Forelimb muscle (tissue), 1 donor: ENCODE measurements around the gene RHPN2. TPM values are rescaled to one million over a fixed set of nuclear protein-coding genes. Genes with fewer than 3 reads are reported as not detected.

Experiments
- DNase-seq: peaks from one replicate; pipeline ENCODE4 v3.0.0-alpha.2; 2013; ENCODE audit warnings: low read depth
- polyA plus RNA-seq: library from polyadenylated mRNA; unstranded; fragments of 120-200 nt; gene quantifications from one replicate; pipeline ENCODE4 v1.2.1, GENCODE V29; 2013; ENCODE audit not compliant: insufficient read length

The RHPN2 gene
- 2.1 TPM for polyA plus RNA-seq

DNA sequence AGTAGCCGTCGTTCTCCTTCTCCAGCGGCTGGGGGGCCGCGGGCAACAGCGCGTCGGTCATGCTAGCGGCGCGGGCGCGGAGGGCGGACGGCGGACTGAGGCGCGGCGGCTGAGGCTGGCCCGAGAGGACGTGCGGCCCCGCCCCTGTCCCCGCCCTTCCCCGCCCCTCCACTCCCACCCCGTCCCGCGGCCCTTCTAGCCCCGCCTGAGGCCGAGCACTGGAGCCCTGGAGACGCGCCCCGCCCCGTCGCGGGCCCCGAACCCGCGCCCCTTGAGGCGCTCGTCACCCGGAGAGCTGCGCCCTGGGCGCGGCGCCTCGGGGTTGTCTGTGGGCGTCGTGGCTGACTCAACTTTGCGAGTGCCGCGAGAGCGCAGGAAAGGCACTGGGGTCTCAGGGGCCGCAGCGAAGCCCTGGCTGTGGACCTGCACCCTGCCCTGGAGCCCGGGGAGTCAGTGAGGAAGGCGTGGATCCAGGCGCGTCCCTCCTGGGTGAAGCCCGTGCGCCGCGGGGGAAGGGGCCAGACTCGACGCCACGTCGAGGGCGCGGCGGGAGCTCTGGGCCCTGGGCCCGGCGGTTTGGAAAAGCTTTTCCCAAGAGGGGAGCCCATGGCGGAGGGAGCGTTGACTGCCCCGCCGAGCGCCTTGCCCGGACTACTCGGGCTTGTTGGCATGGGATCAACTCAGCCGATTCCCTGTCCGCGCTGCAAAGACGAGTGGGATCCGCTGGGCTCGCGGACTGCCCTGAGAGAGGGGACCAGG is at the start of gene RHPN2:
RHPN2 (minus strand) TSS at position 97 of the 759 bp plus-strand sequence; CDS start at position 61, 36 bp downstream.
- no peak for DNase-seq

DNA sequence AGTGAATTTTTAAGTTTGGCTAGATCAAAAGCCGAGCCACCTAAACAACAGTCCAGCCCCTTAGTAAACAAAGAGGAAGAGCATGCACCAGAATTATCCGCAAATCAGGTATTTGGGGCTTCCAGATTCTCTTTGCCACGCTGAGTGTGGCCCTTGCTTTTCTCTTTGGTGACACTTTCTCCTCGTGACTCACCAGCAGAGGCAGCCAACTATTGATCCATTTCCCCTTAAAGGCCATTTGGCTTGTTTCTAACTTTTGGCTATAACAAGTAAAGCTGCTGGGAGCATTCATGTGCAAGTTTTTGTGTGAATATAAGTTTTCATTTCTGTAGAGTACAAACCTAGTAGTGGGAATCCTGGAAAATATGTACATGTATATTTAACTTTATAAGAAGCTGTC is 49.6 kb upstream of the RHPN2 start:
- DNase-seq = no peak

DNA sequence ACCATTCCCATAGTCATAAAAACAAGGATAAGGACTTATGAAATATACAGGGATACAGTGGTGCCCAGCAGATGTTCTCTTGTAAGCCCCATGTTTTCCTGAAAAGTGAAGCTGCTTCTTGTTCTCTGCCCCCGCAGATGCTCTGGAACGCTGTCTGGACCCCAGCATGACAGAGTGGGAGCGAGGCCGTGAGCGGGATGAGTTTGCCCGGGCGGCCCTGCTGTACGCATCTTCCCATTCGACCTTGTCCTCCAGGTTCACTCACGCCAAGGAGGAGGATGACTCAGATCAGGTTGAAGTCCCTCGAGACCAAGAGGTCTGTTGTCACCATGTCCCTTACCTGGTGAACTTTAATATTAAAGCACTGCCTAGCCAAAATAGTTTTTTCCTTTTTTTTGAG is 46.9 kb upstream of the RHPN2 start:
- no peak for DNase-seq

DNA sequence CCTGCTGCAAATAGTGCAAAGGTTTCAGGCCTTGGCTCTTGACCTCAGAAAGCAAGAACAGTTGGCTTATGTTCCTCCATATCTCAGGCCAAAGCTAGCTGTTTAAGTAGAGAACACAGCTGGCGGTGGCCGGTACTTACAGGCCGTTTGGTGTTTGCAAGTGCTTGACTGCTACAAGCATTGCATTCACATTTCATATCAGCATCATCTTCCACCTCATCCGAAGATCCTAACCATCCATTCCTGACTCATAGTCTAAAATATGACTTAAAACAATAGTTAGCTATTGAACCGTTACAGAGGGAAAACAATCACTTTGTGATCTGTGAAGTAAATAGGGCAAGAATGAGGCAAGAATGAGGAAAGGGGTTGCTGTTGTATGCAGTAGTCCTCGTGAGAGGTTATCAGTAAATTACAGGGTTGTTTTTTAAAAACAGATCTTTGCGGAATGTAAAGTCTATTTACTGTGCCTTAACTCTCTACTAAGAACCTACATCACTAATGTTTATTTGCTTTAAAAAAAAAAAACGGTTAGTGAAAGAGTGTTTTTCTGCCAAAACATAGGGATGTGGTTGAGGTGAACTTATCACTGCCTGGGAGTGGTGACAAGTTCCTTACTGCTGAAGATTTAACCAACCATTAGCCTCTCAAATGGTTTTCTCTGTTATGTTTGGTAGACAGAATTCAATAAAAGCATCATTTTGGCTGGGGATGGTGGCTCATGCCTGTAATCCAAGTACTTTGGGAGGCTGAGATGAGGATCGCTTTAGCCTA is 45.6 kb upstream of the RHPN2 start:
- no peak for DNase-seq

DNA sequence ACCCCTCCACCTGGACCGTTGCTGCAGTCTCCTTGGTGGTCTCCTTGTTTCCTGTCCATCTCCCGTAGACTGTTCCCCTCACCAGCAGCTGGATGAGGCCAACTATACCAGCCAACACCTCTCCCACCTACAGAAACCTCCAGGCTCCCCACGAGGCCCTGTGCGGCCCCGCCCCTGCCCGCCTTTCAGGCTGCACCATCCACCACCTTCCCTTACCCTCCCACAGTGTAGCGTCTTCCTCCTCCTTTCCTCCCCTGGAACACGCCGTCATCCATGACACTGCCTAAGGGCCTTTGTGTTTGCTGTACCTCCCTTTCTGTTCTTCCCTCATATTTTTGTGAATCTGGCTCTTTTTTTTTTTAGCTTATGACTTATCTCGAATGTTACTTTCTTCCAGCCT is 43.5 kb upstream of the RHPN2 start:
- no peak for DNase-seq

DNA sequence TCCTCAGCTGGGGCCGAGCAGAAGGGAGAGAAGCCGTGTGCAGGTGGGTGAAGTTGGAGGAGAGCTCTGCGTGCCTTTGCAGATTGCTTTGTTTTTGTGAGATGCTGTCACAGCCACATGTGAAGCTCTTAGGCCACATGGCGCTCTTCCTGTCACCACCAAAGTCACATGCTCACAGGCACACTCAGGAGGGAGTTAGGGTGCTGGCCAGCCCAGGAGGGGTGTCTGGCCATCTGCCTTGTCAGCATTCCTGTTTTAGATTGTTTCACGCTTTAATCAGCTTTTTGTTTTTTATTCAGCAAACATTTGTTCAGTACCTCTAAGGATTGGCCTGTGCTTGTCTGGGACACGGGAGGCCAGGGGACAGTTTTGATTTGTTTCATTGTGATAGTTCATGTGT is 38.2 kb upstream of the RHPN2 start:
- no peak for DNase-seq

DNA sequence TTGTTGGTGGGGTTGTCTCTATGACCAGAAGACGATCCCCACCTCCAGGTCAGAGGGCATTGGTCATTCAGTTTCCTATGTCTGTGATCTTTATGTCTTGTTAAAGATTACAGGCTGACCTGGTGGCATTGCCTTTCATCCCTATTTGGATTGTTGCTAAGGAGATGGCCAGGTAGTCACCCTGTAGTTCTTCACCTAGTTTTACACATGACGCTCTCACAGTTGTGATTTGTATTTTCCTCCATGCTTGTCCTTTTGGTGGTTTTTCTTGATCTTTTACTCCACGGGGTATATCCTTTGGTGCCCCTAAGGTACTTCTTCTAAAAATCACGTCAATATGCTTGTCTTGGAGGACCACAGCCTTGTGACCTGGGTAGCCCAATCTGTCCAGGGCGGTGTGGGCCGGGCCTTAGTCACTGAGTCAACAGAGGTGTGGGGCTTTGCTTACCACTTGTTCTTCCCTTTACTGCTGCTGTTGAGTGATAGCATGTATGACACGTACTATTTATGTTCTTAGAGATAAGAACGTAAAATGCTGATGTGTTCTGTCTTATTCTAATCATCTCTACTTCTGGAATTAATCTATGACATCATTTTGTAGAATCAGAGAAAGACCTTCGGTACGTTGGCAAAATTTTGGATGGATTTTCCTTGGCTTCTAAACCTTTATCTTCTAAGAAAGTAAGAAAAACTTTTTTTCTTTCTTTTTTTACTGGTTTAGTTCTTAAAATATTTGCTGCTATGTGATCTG is 36.4 kb upstream of the RHPN2 start:
- DNase-seq = no peak

DNA sequence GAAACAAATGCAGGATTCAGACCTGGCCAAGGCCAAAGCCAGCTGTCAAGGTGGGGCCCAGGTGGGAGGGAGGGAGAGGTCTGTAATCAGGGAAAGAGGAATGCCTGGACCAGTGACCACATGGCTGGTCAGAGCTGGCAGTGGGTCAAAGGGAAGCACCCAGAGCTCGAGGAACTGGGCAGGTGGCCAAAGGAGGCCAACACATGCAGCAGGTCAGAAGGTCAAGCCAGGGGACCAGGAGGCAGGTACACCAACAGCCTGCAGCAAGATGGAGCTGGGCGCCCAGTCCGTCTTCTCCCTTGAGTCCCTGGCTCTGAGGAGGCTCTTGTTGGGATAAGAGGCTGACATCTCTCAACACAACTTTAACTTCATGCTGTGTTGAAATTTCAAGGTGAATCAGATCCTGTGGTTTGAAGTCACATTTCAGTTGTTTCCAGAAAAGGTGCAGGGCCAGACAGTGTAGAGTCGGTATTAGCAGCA is 33.4 kb upstream of the RHPN2 start:
- DNase-seq = no peak

DNA sequence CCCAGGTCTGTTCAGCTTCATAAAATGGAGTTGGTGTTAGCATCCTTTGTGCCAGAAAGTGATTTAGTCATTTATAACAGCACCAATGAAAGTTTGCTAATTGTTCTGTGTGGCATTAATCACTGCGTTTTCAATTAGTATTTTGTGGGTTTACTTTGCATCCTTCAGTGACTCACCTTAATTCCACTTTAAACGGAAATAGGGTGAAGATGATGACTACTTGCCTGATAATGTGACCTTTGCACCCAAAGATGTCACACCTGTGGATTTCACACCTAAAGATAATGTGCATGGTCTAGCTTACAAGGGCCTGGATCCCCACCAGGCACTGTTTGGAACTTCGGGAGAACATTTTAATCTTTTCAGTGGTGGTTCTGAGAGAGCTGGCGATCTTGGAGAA is 31.3 kb upstream of the RHPN2 start:
- no peak for DNase-seq

DNA sequence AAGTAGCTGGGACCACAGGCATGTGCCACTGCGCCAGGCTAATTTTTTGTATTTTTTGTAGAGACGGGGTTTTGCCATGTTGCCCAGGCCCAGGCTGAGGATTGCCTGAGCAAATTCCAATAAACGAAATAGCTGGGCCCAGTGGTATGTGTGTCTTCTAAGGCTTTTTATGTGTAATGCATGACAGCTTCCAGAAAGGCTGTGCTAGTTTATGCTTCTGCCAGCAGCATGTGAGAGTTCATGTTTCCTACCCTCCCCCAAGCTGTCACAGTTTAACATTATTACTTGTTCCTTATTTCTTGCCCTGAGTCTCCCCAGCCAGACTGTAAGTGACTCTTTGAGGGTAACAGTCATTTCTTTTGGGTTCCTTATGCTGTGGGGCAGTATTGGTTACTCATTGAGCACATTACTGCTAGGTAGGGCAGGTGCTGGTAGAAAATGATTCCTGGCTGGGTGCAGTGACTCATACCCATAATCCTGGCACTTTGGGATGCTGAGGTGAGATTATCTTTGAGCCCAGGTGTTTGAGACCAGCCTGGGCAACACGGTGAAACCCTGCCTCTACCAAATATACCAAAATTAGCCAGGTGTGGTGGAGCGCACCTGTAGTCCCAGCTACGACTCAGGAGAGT is 29.9 kb upstream of the RHPN2 start:
- DNase-seq = no peak

DNA sequence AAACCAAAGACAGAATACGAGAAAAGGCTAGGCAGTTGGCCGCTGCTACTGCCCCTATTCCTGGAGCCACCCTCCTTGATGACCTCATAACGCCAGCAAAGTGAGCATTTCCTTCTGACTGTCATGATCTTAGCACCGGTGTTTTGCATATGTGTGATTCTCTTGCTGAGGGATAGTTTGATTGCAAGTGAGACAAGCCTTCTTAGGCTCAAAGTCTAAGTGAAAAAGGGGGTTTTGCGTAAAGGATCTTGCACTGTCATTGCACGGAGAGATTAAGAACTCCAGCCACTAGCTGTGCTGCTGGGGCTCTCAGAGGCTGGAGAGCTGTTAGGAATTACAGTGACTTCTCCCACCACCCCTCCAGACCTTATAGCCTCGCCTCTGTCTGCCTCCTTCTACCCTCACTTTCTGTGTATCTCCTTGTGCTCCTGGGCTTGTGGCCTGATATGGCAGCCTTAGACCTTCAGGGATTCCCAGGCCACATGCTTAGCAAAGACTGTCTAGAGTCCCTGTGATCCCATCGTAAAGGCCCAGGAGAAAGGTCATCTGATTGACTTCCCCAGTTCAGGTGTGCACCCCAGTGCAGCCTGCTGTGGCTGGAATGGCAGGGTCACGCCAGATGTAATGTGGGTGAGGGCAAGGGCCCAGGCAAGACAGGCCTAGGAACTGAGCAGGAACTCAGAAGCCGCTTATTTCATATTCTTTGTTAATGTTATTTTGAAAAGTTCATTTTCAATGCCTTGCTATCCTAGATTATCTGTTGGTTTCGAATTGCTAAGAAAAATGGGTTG is 28.9 kb upstream of the RHPN2 start:
- no peak for DNase-seq

DNA sequence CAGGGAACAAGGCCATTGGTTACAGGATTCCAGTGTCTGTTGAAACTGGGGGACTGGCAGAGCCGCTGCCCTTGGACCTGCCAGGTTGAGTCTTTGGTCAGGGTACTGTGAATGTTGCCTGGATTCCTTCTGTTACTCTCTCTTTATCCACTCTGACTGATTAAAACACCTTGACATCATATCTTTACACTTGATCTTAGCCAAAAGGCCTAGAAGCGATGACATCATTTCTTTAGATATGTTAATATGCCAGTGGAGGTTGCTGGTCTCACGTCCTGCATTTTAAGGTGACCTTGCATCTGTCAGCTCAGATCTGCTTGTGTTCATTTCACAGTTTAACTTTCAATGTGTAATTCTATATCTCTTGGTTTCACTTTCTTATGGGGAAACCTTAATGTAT is 25.5 kb upstream of the RHPN2 start:
- DNase-seq = no peak

DNA sequence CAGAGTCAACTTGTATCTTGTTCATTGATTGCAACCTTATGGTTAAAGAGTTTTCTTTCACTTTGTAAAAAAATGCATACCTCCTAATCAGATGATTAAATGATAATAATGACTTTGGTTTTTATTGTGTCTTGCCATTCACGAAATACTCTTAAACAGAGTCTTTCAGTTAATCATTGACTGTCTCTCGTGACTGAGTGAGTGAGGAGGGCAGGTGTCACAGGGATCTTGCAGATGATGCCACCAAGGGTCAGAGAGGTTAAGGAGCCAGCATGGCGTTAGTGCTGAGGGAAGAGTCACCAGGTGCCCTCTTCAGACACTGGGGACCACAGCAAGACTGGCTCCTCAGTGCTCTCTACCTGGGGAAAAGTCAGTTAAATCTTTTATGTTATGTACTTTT is 24.3 kb upstream of the RHPN2 start:
- DNase-seq = no peak

DNA sequence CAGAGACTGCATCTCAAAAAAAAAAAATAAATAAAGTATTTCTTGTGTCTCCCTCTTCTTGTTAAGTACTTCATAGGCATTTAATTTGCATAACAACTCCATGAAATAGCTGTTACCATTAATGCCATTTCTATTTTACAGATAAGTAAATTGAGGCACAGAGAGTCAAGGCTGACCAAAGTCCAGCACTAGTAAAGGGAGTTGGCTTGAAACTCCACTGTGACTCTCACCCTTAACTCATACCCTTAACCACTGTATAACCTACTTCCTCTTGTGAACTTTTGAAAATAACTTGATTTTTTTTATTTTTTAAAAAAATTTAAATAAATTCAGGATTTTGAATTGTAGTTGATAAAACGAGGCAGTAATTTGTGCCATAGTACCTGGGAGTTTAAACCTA is 22.3 kb upstream of the RHPN2 start:
- DNase-seq = no peak

DNA sequence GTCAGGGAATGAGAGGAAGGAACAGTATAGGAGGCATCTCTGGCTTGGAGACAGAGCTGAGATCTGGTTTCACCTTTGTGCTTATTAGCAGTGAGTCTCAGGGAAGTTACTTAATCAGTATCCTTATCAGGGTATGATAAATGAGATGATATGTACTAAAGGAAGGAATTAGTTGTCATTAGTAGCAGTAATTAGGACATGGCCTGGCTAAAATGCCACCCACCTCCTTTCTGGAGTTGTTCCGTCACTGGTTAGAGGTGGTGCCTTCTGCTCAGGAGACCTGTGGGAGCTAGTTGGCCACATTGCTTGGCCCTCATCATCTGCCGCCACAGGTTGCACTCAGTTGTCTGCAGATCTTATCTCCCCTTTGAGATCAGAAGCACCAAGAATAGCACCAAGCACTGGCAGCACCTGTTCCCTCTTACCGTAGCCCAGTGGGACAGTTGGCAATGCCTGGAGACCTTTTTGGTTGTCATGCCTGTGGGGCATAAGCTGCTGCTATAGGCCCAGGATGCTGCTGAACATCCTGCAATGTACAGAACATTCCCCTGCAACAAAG is 21.0 kb upstream of the RHPN2 start:
- DNase-seq = no peak

DNA sequence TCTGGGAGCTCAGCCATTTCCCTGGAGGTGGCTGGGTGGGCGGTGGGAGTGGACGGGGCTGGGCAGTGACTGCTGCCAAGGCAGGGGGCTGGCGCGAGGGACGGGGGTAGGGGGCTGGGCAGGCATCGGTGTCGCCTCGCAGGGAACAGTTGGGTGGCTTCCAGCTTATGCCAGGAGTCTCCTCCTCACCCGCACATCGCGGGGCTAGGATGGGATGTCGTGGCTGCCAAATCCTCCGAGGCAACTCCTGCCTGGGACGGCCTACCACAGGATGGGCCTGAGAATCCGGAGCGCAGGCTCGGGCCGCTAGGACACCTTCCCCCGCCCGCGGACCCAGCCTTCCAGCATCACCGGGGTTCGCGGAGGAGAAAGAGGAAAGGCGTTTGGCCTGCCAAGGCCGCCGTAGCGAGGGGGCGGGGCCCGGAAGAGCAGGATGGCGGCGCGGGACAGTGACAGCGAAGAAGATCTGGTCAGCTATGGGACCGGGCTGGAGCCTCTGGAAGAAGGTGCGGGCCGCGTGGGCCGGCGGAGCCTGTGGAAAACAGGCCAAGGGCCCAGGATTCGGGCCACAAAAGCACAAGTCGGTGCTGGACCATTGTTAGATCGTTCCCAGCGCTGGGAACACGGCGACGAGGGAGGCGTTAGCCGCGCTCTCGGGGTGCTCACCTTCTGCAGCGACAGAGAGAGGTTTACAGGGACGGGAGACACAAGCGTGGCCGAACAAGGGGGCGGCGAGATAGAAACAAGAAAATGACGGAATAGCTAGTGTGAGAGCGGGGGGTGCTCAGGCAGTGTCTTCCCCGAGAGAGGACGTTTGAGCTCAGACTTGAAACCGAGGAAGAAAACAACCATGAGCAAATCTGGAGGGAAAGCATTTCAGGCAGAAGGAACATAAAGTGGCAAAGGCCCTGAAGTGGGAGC is 16.3 kb upstream of the RHPN2 start, which contains the start of gene GPATCH1:
GPATCH1 (plus strand) TSS at position 421 of the 921 bp plus-strand sequence; CDS start at position 434, 13 bp downstream.
- DNase-seq = peak; percentile 60

DNA sequence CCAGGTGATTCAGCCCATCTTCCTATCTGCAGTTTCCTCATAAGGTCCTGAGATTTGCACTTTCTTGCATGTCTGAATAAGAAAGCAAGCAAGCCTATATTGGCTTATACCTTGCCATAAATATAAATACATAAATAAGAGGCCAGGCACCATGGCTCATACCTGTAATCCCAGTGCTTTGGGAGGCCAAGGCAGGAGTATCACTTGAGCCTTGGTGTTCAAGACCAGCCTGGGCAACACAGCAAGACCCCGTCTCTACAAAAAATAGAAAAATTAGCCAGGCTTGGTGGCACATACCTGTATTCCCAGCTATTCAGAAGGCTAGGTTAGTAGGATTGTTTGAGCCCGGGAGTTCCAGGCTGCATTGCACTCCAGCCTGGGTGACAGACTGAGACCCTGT is 10.8 kb upstream of the RHPN2 start:
- DNase-seq = no peak

DNA sequence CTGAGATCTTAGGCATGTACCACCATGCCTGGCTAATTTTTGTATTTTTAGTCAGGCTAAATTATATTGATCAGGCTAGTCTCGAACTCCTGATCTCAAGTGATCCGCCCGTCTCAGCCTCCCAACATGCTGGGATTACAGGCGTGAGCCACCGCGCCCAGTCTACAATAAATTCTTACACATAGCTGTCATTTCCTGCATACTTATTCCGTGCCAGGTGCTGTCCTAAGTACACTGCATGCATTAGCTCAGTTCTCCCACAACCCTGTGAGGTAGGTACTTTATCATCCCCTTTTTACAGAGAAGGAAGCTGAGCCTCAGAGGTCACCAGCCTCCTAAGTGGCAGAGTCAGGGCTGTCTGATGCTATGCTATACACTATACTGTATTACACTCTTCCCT is 7.2 kb upstream of the RHPN2 start:
- no peak for DNase-seq

DNA sequence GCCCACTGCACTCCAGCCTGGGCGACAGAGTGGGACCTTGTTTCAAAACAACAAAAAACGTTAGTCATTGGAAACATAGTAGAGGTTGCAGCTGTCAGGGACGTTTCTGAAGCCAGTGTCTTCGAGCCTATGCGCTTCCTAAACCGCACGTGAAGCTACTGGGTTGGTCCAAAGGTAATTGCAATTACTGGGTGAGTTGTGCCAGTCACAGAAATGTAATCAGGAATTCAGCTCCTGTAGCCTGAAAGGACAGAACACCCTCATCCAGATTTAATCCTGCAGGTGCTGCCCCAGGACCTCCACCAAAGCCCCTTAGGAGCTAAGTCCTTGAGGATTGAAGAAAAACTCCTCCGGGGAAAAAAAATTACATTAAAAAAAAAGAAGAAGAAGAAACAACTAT is 2.4 kb upstream of the RHPN2 start:
- no peak for DNase-seq

DNA sequence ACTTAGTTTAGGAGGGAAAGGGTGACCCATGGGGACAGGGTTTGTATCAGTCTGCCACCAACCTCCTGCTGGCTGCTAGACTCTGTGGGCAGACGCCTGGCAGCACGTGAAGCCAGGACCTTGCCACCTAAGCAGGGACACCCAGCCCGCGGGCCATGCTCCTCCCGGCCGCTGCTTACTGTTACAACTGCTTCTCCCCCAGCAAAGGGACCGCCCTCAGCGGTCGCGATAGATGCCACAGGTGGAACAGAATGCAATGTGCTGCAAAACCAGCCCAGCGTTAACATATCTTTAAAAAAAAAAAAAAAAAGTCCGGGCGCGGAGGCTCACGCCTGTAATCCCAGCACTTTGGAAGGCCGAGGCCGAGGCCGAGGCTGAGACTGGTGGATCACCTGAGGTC is 1.9 kb upstream of the RHPN2 start:
- DNase-seq = no peak
